RPMI7951 (cell line): ENCODE data around the gene PTPN9. TPM values are rescaled to one million over a fixed set of nuclear protein-coding genes. Genes with fewer than 3 reads are reported as not detected.
"Not testable (repeated sequence)": the region's sequence is repeated elsewhere in the genome, so short reads cannot be mapped to it uniquely, and the experiment has no call there.

ENCODE experiments used
- DNase-seq: peaks from one replicate; pipeline ENCODE4 v3.0.0-alpha.2; 2012; ENCODE audit warnings: low read depth
- total RNA-seq: library from RNA; depleted of rRNA; stranded (reverse); fragments of >200 nt; shearing (Covaris generic); gene quantifications from 2 replicates; pipeline ENCODE4 v1.2.3, GENCODE V29; 2014

Gene PTPN9
- total RNA-seq, 1 experiment from 2014 or later: 27.8 TPM

GRCh38 chr15:75453703-75454470 lies 125.2 kb downstream of the PTPN9 start:
- DNase-seq: peak; percentile 100

- DNase-seq: peak; percentile 40
These were observed 126.0 kb downstream of the PTPN9 start for GRCh38 chr15:75452865-75453702.

- DNase-seq: peak; percentile 85
These were observed 126.7 kb downstream of the PTPN9 start for GRCh38 chr15:75452364-75452864.

DNA sequence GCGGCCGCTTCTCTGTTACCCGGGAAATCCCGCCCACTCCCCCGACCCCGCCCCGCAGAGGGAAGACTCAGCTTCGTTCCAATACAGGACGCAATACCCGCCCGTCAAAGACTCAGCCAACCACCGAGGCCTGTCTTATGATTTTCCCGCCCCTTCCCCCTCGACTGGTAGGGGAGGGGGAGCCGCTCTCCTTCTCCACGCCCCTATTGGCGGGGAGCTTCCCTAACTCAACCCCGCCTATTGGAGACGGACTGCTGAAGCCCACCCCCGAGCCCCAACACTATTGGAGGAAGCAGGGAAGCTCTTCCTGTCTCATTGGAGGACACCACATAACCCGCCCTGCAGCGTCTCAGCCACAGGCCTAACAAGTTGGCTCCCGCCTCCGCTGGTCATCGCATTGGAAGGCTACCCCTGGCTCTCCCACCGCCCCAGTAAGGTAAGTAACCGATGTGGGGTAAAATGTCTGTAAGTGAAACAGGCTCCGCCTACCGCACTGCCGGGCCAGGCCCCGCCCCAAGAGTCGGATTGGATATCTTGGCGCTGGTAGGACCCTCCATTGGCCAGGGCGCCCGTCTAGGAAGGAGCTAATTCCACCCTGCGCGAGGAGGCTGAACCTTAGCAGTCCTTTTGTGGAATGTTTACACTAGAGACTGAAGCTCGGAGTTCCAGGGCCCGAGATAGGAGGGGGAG lies 127.3 kb downstream of the PTPN9 start, which contains the start of gene SIN3A:
SIN3A (minus strand) TSS at position 17 of the 690 bp plus-strand sequence. CDS start 21,315 bp downstream, outside the sequence.
- DNase-seq: peak; percentile 100

GRCh38 chr15:75451202-75451673 lies 127.9 kb downstream of the PTPN9 start:
- no peak for DNase-seq

GRCh38 chr15:75450307-75451201 lies 128.6 kb downstream of the PTPN9 start:
- peak; percentile 98 for DNase-seq

- no peak for DNase-seq
These were observed 129.4 kb downstream of the PTPN9 start for GRCh38 chr15:75449585-75450306.

- DNase-seq: not testable (repeated sequence)
These were observed 130.9 kb downstream of the PTPN9 start for GRCh38 chr15:75448171-75448570.

DNA sequence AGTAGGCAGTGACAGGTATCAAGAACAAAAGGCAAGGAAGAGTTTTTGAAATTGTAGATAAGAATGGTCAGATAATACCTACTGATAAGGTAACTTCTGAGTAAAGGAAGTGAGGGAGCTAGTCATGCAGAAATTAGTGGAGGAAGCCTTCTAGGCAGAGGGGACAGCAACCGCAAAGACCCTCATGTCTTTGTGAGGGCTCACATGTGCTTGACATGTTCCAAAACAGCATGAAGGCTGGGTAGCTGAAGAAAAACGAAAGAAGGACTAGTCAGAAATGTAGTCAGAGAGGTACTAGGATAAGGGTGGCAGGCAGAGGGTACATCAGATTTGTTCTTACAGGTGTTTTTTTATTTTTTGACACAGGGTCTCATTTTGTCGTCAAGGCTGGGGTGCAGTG lies 133.0 kb downstream of the PTPN9 start:
- DNase-seq: no peak

GRCh38 chr15:75445324-75445723 lies 133.8 kb downstream of the PTPN9 start:
- DNase-seq: not testable (repeated sequence)

- not testable (repeated sequence) for DNase-seq
These were observed 135.1 kb downstream of the PTPN9 start for GRCh38 chr15:75443972-75444453.

DNA sequence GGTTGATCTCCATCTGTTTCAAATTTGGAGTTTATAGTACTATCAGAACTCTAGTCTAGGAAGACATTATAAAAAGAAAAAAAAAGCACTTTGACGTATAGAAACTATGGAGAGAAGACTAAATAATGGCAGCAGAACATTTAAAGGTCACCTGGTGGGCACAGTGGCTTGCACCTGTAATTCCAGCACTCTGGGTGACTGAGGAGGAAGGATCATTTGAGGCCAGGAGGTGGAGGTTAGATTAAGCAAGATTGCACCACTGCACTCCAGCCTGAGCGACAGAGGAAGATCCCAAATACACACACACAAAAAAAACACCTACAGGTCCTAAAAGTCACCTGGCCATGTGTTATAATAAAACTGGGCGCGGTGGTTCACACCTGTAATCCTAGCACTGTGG lies 141.4 kb downstream of the PTPN9 start:
- no peak for DNase-seq

DNA sequence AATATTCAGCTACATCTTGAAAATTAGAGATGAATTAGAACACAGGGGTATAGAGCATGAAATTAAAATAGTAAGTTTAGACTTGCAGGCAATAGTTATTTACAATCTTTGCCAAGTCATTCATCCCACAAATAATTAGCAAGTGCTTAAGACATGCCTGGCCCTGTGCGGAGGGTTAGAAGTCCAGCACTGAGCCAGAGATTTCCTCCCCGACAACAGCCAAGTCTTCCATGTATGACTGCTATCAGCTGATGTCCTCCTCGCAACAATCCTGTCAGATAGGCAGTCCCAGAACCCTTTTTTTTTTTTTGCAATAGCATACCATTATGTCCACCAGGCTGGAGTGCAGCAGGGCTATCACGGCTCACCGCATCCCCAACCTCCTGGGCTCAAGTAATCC lies 142.2 kb downstream of the PTPN9 start:
- DNase-seq: no peak

DNA sequence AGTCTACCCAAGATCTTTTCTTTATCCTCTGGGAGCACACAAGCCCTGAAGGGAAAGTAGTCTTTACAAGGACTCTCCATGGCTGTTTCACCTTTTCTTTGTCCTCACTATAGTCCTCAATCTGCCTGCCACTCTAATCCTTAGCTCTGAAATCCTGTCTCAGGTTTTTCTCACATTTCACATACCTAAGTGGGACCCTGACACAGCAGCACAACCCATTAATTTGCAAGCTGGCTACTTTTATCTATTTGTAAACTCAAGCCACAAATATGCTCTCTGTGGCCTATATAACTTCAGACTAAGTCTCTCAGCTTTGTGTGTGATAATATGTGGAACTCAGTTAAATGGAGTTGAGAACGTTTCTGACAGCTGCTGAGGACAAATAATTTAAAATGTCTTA lies 147.4 kb downstream of the PTPN9 start:
- no peak for DNase-seq

DNA sequence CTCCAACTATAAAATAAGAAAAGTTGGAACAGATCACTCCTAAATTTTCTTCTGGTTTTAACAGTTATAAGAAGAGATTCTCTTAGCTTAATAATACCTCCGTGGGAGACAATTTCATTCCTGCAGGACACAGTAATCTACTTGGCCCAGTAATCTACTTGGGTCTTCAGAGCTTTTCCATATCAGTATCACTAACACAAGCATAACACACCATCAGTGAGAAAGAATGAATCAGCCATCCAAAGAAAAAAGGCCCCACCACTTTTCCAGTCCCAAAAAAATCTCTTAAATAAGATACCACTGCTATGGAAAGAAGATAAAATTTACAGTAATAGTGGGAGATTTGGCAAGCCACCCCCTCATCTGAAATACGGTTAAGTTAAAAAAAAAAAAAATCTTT lies 147.8 kb downstream of the PTPN9 start:
- no peak for DNase-seq

- DNase-seq: no peak
These were observed 148.9 kb downstream of the PTPN9 start for GRCh38 chr15:75430259-75430658.

DNA sequence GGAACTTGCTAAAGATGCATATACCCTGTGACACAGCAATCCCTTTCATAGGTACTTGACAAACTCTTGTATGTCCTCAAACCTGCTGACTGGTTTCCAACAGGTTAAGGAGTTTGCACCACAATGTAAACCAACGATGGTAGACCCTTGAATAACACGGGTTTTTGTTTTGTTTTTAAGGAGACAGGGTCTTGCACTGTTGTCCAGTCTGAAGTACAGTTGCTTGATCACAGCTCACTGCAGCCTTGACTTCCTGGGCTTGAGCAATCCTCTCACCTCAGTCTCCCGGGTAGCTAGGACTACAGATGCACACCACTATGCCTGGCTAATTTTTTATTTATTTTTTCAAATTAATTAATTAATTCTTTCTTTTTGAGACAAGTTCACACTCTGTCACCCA lies 151.0 kb downstream of the PTPN9 start:
- DNase-seq: no peak

GRCh38 chr15:75425966-75426500 lies 153.1 kb downstream of the PTPN9 start:
- no peak for DNase-seq

DNA sequence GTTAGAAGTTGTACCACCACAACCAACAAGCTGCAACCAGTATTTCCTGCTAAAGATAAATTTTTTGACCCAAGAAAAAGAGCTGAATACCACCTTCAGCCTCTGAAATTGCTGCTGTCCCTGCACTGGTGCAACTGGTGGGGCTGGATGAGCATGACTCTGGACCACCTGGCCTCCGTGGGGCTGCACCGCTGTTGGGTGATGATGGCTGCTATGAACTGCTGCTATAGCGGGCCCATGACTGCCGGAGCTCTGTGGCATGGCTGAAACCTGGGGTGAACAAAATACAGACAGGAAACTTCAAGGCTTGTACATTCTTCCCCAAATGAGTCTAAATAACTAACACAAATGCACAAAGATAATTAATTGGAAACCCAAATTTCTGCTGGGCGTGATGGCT lies 156.6 kb downstream of the PTPN9 start:
- no peak for DNase-seq

GRCh38 chr15:75420698-75421097 lies 158.4 kb downstream of the PTPN9 start:
- DNase-seq: no peak
